PC-3 (cell line): ENCODE measurements around the gene ALDH6A1. TPM values are rescaled to one million over a fixed set of nuclear protein-coding genes. Genes with fewer than 3 reads are reported as not detected.

Experiments
- ATAC-seq: fragments of 200-7000 bp; cut with Tn5 transposase; 2 replicates; pipeline ENCODE4 v1.9.1; 2020; ENCODE audit warnings: mild to moderate bottlenecking, moderate library complexity
- BruUV-seq: library from RNA; stranded (reverse); fragments of 400-500 nt; replicated peaks from 2 replicates; lab custom pipeline; 2021; lab: Mats Ljungman, UMichigan
- CTCF ChIA-PET: fragments of 300-600 bp; sonication (Branson Sonifier 250); formaldehyde crosslinking; loops from one replicate; lab custom pipeline; 2022; ENCODE audit warnings: antibody characterized with exemption; lab: Charles Lee
- POLR2A ChIA-PET: fragments of 300-600 bp; sonication (Branson Sonifier 250); formaldehyde crosslinking; loops from one replicate; lab custom pipeline; 2022; ENCODE audit warnings: antibody characterized with exemption; ENCODE audit not compliant: unreplicated experiment; lab: Charles Lee
- DNase-seq: peaks from one replicate; pipeline ENCODE4 v3.0.0-alpha.2; 2015
- H2AFZ ChIP-seq: fragments of 300-600 bp; sonication (generic); 2 replicates; pipeline ENCODE4 v1.6.0; 2016; ENCODE audit warnings: antibody characterized with exemption, low read length
- H3F3A ChIP-seq: fragments of 300-600 bp; sonication (generic); one replicate; pipeline ENCODE4 v1.6.0; 2017; ENCODE audit warnings: antibody characterized with exemption, low read length, control low read depth, mild to moderate bottlenecking; ENCODE audit not compliant: unreplicated experiment
- H3K27ac ChIP-seq: fragments of 300-600 bp; sonication (generic); 2 replicates; pipeline ENCODE4 v1.5.1; 2016; ENCODE audit warnings: mild to moderate bottlenecking, low read length
- H3K27me3 ChIP-seq: fragments of 300-600 bp; sonication (generic); 2 replicates; pipeline ENCODE4 v1.6.1; 2016; ENCODE audit warnings: low read length, mixed read lengths
- H3K36me3 ChIP-seq: fragments of 300-600 bp; sonication (generic); 2 replicates; pipeline ENCODE4 v1.6.1; 2016; ENCODE audit warnings: low read depth, mixed run types, low read length, mixed read lengths
- H3K4me1 ChIP-seq: fragments of 300-600 bp; sonication (generic); 2 replicates; pipeline ENCODE4 v1.5.1; 2016; ENCODE audit warnings: low read length; ENCODE audit not compliant: insufficient read depth
- H3K4me2 ChIP-seq: fragments of 300-600 bp; sonication (generic); 2 replicates; pipeline ENCODE4 v1.6.0; 2016; ENCODE audit warnings: low read length
- H3K4me3 ChIP-seq: fragments of 300-600 bp; sonication (generic); 2 replicates; pipeline ENCODE4 v1.5.1; 2016; ENCODE audit warnings: mild to moderate bottlenecking, low read length, mixed read lengths
- H3K79me2 ChIP-seq: fragments of 300-600 bp; sonication (generic); 2 replicates; pipeline ENCODE4 v1.6.1; 2017; ENCODE audit warnings: low read length, mixed read lengths
- H3K9ac ChIP-seq: fragments of 300-600 bp; sonication (generic); 2 replicates; pipeline ENCODE4 v1.6.0; 2016; ENCODE audit warnings: mild to moderate bottlenecking, low read length
- H3K9me2 ChIP-seq: fragments of 300-600 bp; sonication (generic); replicated peaks from 2 replicates; pipeline ENCODE4 v1.6.1; 2016; ENCODE audit warnings: mixed run types, low read length, mixed read lengths
- H3K9me3 ChIP-seq: fragments of 300-600 bp; sonication (generic); 2 replicates; pipeline ENCODE4 v1.6.1; 2016; ENCODE audit warnings: low read length, mixed read lengths
- H4K20me1 ChIP-seq: fragments of 300-600 bp; sonication (generic); 2 replicates; pipeline ENCODE4 v1.6.1; 2016; ENCODE audit warnings: low read length, mixed read lengths
- EZH2 ChIP-seq: fragments of 300-600 bp; sonication (generic); IDR thresholded peaks from one replicate; pipeline ENCODE4 v1.6.1; 2017; ENCODE audit warnings: antibody characterized with exemption, mild to moderate bottlenecking, low read length; ENCODE audit not compliant: unreplicated experiment
- EZH2phosphoT487 ChIP-seq: fragments of 300-600 bp; sonication (generic); IDR thresholded peaks from 2 replicates; pipeline ENCODE4 v1.6.1; 2018; ENCODE audit warnings: mild to moderate bottlenecking, antibody characterized with exemption, low read length, borderline replicate concordance
- intact Hi-C: fragments of 100-400 bp; cut with micrococcal nuclease; formaldehyde crosslinking; loops from 2 replicates; pipeline ENCODE4 v1.9.0; 2023
- total RNA-seq: library from RNA; depleted of rRNA; stranded (reverse); fragments of >200 nt; gene quantifications from 2 replicates; pipeline ENCODE4 v1.2.3, GENCODE V29; 2014
- TF ChIP-seq, protein P1 (sequence below): fragments of 300-600 bp; sonication (generic); conservative IDR thresholded peaks from 2 replicates; pipeline ENCODE4 v1.5.1; 2017; ENCODE audit warnings: antibody characterized with exemption, low read depth, mild to moderate bottlenecking, low read length

Gene ALDH6A1
- total RNA-seq, 1 experiment from 2014 or later: 5.4 TPM

GRCh38 chr14:74089251-74090020 is 5.2 kb upstream of the ALDH6A1 start:
- Histone ChIP-seq H3K27me3 (no peaks in the 10 kb centered on the region), H3K4me2 (no peak overlapping the region), H3K36me3 (no peaks in the 10 kb centered on the region), H3K4me1 (peaks cover 10% of the 10 kb centered on the region), H3K4me3 (no peak overlapping the region), H3K27ac (no peak overlapping the region), H3K9me2 (no peaks in the 10 kb centered on the region), H2AFZ (no peak overlapping the region), H4K20me1 (no peaks in the 10 kb centered on the region), H3K79me2 (peaks cover 25% of the 10 kb centered on the region), H3K9me3 (no peaks in the 10 kb centered on the region), H3F3A (no peaks in the 10 kb centered on the region), H3K9ac (no peak overlapping the region)
- DNase-seq (no peak), ATAC-seq (no peak)
- intact Hi-C loops: no loop called here
- CTCF ChIA-PET: no interaction called here
- BruUV-seq: no TSS peak
- POLR2A ChIA-PET: no interaction called here
- TF ChIP-seq, protein P1, sequence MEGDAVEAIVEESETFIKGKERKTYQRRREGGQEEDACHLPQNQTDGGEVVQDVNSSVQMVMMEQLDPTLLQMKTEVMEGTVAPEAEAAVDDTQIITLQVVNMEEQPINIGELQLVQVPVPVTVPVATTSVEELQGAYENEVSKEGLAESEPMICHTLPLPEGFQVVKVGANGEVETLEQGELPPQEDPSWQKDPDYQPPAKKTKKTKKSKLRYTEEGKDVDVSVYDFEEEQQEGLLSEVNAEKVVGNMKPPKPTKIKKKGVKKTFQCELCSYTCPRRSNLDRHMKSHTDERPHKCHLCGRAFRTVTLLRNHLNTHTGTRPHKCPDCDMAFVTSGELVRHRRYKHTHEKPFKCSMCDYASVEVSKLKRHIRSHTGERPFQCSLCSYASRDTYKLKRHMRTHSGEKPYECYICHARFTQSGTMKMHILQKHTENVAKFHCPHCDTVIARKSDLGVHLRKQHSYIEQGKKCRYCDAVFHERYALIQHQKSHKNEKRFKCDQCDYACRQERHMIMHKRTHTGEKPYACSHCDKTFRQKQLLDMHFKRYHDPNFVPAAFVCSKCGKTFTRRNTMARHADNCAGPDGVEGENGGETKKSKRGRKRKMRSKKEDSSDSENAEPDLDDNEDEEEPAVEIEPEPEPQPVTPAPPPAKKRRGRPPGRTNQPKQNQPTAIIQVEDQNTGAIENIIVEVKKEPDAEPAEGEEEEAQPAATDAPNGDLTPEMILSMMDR: no peak
- TF ChIP-seq EZH2 (no peak), EZH2phosphoT487 (no peak)

DNA sequence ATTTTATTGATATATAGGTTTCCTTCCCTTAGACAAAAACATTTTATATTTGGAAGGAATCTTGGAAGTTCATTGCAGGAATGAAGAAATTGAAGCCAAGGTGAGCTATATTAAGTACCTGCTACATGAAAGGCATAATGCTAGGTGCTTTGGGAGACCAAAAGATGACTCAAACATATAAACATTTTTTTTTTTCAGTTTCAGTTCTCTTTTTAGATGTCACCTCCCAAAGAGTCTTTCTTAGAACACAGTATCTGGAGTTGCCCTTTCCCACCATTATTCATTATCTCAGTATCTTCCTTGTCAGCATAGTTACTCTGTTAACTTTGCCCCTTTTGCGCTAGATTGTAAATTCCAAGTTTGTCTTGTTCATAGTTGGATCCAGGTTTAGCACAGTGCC is 1.6 kb upstream of the ALDH6A1 start:
- Histone ChIP-seq H3K4me3 (peak overlapping the region; percentile 88), H2AFZ (peak overlapping the region; percentile 75; the same call in 1 of the 2 replicates), H3K4me2 (peak overlapping the region; percentile 92), H3K27me3 (no peaks in the 10 kb centered on the region), H4K20me1 (no peaks in the 10 kb centered on the region), H3K9me3 (no peaks in the 10 kb centered on the region), H3K4me1 (peaks cover 20% of the 10 kb centered on the region), H3K36me3 (no peaks in the 10 kb centered on the region), H3K79me2 (peaks cover 25% of the 10 kb centered on the region), H3F3A (no peaks in the 10 kb centered on the region), H3K9ac (peak overlapping the region; percentile 75; the same call in 1 of the 2 replicates), H3K27ac (no peak overlapping the region), H3K9me2 (no peaks in the 10 kb centered on the region)
- ChIA-PET POLR2A (no interaction called here), CTCF (no interaction called here)
- TF ChIP-seq EZH2phosphoT487 (no peak), EZH2 (no peak)
- TF ChIP-seq, protein P1: no peak
- DNase-seq (no peak), ATAC-seq (no peak)
- intact Hi-C loops: no loop called here
- no TSS peak for BruUV-seq

- Histone ChIP-seq H3K36me3 (no peaks in the 10 kb centered on the region), H3K9me3 (no peaks in the 10 kb centered on the region), H4K20me1 (no peaks in the 10 kb centered on the region), H3K4me2 (peak overlapping the region; percentile 92), H3K4me3 (peak overlapping the region; percentile 88), H3K9ac (peak overlapping the region; percentile 75), H3K27me3 (no peaks in the 10 kb centered on the region), H3K9me2 (no peaks in the 10 kb centered on the region), H3F3A (no peaks in the 10 kb centered on the region), H2AFZ (peak overlapping the region; percentile 75), H3K79me2 (peaks cover 25% of the 10 kb centered on the region), H3K27ac (peak overlapping the region; percentile 21; the same call in 1 of the 2 replicates), H3K4me1 (peaks cover 20% of the 10 kb centered on the region)
- ChIA-PET POLR2A (no interaction called here), CTCF (no interaction called here)
- intact Hi-C loops: no loop called here
- DNase-seq: peak; percentile 21
- TSS peak; percentile 74 for BruUV-seq
- ATAC-seq: peak; percentile 14
- TF ChIP-seq EZH2: no peak
- TF ChIP-seq EZH2phosphoT487: no peak
- TF ChIP-seq, protein P1: no peak
Observed at GRCh38 chr14:74085047-74085637, 889 bp upstream of the ALDH6A1 start.
